ENCODE measurements around the gene MYO1B.

The MYO1B gene

GRCh38 chr2:191226196-191226595 lies 19.0 kb upstream of the MYO1B start:
- no peak for DNase-seq (ENCODE audit: low read depth in 2 of 2)

- DNase-seq (ENCODE audit: low read depth in 2 of 2), result no peak
Measured at GRCh38 chr2:191228333-191228732, 16.9 kb upstream of the MYO1B start.

- DNase-seq (ENCODE audit: low read depth in 2 of 2), result no peak
Measured at GRCh38 chr2:191228861-191229260, 16.3 kb upstream of the MYO1B start.

- DNase-seq (ENCODE audit: low read depth in 2 of 2), result no peak
Measured at GRCh38 chr2:191230174-191230573, 15.0 kb upstream of the MYO1B start.

- DNase-seq (ENCODE audit: low read depth in 2 of 2), result no peak
Measured at GRCh38 chr2:191231995-191232394, 13.2 kb upstream of the MYO1B start.

- no peak for DNase-seq (ENCODE audit: low read depth in 2 of 2)
Measured at GRCh38 chr2:191233533-191233932, 11.7 kb upstream of the MYO1B start.

- DNase-seq (ENCODE audit: low read depth in 2 of 2), result no peak
Measured at GRCh38 chr2:191234376-191234775, 10.8 kb upstream of the MYO1B start.

GRCh38 chr2:191240871-191241270 lies 4.3 kb upstream of the MYO1B start:
- no peak for DNase-seq (ENCODE audit: low read depth in 2 of 2)

GRCh38 chr2:191241418-191241817 lies 3.8 kb upstream of the MYO1B start:
- no peak for DNase-seq (ENCODE audit: low read depth in 2 of 2)

- DNase-seq (ENCODE audit: low read depth in 2 of 2), result no peak
Measured at GRCh38 chr2:191243154-191243553, 2.0 kb upstream of the MYO1B start.

GRCh38 chr2:191244350-191244749 lies 854 bp upstream of the MYO1B start:
- no peak for DNase-seq (ENCODE audit: low read depth in 2 of 2)

- DNase-seq (ENCODE audit: low read depth in 2 of 2), result no peak
Measured at GRCh38 chr2:191245869-191246531, 796 bp downstream of the MYO1B start.

GRCh38 chr2:191246820-191247380 lies 1.7 kb downstream of the MYO1B start:
- no peak for DNase-seq (ENCODE audit: low read depth in 2 of 2)

- DNase-seq (ENCODE audit: low read depth in 2 of 2), result no peak
Measured at GRCh38 chr2:191247381-191248057, 2.3 kb downstream of the MYO1B start.

GRCh38 chr2:191249156-191249813 lies 4.1 kb downstream of the MYO1B start:
- DNase-seq (ENCODE audit: low read depth in 2 of 2), result no peak

GRCh38 chr2:191250400-191250799 lies 5.2 kb downstream of the MYO1B start:
- DNase-seq (ENCODE audit: low read depth in 2 of 2), result no peak

- DNase-seq (ENCODE audit: low read depth in 2 of 2), result no peak
Measured at GRCh38 chr2:191250986-191251385, 5.8 kb downstream of the MYO1B start.

GRCh38 chr2:191252699-191253098 lies 7.5 kb downstream of the MYO1B start:
- no peak for DNase-seq (ENCODE audit: low read depth in 2 of 2)

GRCh38 chr2:191253476-191253875 lies 8.3 kb downstream of the MYO1B start:
- DNase-seq (ENCODE audit: low read depth in 2 of 2), result no peak

GRCh38 chr2:191255271-191255670 lies 10.1 kb downstream of the MYO1B start:
- DNase-seq (ENCODE audit: low read depth in 2 of 2), result no peak

- no peak for DNase-seq (ENCODE audit: low read depth in 2 of 2)
Measured at GRCh38 chr2:191255756-191256312, 10.6 kb downstream of the MYO1B start.

GRCh38 chr2:191257934-191258333 lies 12.7 kb downstream of the MYO1B start:
- no peak for DNase-seq (ENCODE audit: low read depth in 2 of 2)

Measured in stimulated activated CD8-positive, alpha-beta memory T cell treated with anti-CD3 and anti-CD28 coated beads, Interleukin-7, amount 100 ng/mL, for 1 hour (primary cell).